ENCODE measurements around the gene GH2.

GH2 gene

DNA sequence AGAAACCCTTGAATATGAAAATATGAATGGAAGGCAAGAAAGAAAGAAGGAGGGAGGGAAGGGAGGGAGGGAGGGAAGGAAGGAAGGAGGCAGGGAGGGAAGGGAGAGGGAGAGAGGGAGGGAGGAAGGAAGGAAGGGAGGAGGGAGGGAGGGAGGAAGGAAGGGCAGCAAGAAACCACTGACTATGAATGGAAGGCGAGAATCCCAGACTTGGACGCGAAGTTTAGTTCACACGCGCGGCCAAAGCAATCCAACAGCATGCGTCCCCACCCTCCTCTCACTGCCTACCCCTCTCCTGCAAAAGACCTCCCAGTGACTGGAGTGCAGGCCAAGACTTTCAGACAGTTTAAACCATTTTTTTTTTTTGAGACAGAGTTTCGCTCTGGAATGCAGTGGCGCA, 31.3 kb downstream of the GH2 start:
- no peak overlapping the region for H3K9ac ChIP-seq (ENCODE audit: low read length)
- no peaks in the 10 kb centered on the region for H3K79me1 ChIP-seq (ENCODE audit: low read length)
- H3K4ac ChIP-seq (ENCODE audit: low read depth, low read length), result no peak overlapping the region
- H3K27me3 ChIP-seq (ENCODE audit: insufficient read depth, low read length, poor library complexity), result no peaks in the 10 kb centered on the region
- H4K5ac ChIP-seq (ENCODE audit: low read length), result no peak overlapping the region
- H3K27ac ChIP-seq (ENCODE audit: low read depth, low read length), result no peak overlapping the region
- DNase-seq, result no peak
- H3K18ac ChIP-seq (ENCODE audit: low read length), result no peak overlapping the region
- H2BK15ac ChIP-seq (replicated peaks; ENCODE audit: low read depth), result no peak overlapping the region
- H2AK5ac ChIP-seq (ENCODE audit: low read length), result no peak overlapping the region
- no peak overlapping the region for H2BK120ac ChIP-seq (ENCODE audit: low read depth, low read length)
- no peak overlapping the region for H3K4me2 ChIP-seq (ENCODE audit: low read length)
- H4K8ac ChIP-seq (ENCODE audit: low read depth, low read length), result no peak overlapping the region
- no peak overlapping the region for H3K56ac ChIP-seq (ENCODE audit: low read length)
- no peak overlapping the region for H3K23ac ChIP-seq (ENCODE audit: low read length)
- no peak overlapping the region for H2BK5ac ChIP-seq (ENCODE audit: low read length)
- H3K4me1 ChIP-seq (ENCODE audit: control insufficient read depth, low read depth, low read length), result no peaks in the 10 kb centered on the region
- no CpG with 5 or more reads among the region's 9 CpGs for WGBS (ENCODE audit: extremely low coverage, insufficient coverage, low lambda C conversion rate)
- H3K4me3 ChIP-seq (ENCODE audit: low read length), result no peak overlapping the region
- no peaks in the 10 kb centered on the region for H3K79me2 ChIP-seq (ENCODE audit: control insufficient read depth, insufficient read depth, low read length)
- H3K36me3 ChIP-seq (ENCODE audit: control insufficient read depth, insufficient read depth, low read length), result no peaks in the 10 kb centered on the region

DNA sequence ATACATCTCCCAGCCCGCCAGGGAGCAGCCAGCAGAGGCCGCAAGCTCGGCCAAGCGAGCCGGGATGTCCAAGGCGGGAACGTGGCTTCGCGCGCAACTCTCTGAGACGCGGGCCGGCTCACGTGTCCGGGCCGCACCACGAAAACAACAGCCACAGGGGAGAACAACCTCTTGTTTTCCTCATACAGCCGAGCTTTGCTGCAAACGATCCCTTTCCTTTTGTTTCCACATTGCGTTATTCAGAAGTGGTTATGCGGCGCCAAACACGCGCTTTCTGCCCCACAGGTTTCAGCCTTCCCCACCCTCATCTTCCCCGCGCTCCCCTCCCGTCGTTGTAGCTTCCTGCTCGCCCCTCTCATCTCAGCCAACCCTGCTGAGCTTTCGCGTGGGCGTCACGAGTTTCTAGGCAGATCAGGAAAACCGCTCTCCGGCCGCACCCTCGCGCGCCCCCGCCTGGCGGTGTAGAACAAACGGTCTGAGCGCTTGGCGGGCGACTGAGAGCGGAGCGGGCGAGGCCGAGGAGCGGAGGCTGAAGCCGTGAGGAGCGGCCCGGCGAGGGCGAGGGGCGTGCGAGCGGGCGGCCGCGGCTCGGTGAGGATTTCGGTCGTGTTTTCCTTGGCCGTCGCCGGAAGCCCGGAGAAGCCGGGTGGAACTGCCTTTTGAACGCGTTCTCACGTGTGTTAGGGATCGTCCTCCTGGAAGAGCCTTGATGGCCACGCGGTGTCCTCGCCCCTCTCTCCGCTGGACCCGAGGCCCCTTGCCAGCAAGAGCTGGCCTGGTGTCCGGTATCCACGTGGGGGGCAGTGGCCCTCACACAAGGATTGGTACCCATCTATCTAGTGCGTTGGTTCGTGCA, 32.7 kb downstream of the GH2 start:
- peak; percentile 97 for DNase-seq
- H3K9ac ChIP-seq (ENCODE audit: low read length), result peak overlapping the region; percentile 25

DNA sequence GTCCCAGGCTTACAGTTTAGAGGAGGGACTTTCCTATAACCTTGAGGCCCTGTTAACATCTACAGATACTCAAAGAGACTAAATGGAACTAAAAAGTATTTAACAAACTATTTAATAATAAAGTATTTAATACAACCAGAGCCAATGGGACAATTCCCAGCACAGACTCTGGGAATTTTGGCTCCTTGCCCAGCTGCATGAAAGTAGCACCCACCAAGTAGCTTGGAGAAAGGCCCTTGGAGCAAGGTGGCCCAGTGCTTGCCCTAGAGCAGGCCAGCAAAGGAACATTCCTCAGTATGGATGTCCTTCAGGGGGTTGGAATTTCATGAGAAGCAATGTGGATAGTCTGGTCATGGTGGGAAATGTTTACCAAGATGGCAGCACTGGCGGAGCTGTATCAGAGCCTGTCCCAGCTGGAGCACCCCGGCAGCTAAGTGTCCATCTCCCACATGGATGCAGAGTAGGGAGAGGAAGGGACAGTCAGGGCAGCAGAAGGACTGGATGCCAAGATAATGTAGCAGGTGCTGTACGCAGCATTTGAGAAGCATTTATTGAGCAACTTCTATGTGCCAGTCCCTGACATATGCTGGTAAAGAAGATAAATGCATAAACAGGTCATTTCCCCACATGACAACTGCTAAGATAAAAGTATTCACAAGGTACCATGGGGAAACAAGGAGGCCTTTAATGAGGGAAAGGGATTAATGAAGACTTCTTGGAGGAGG, 34.1 kb downstream of the GH2 start:
- Histone ChIP-seq H3K56ac (ENCODE audit: low read length) (no peak overlapping the region), H4K5ac (ENCODE audit: low read length) (no peak overlapping the region), H3K79me2 (ENCODE audit: control insufficient read depth, insufficient read depth, low read length) (no peaks in the 10 kb centered on the region), H2BK5ac (ENCODE audit: low read length) (no peak overlapping the region), H3K18ac (ENCODE audit: low read length) (no peak overlapping the region), H3K4me1 (ENCODE audit: control insufficient read depth, low read depth, low read length) (no peaks in the 10 kb centered on the region), H2BK120ac (ENCODE audit: low read depth, low read length) (no peak overlapping the region), H3K9ac (ENCODE audit: low read length) (no peak overlapping the region), H3K36me3 (ENCODE audit: control insufficient read depth, insufficient read depth, low read length) (no peaks in the 10 kb centered on the region), H3K4me3 (ENCODE audit: low read length) (no peak overlapping the region), H4K8ac (ENCODE audit: low read depth, low read length) (no peak overlapping the region), H3K4me2 (ENCODE audit: low read length) (no peak overlapping the region), H3K23ac (ENCODE audit: low read length) (no peak overlapping the region), H3K79me1 (ENCODE audit: low read length) (no peaks in the 10 kb centered on the region), H3K4ac (ENCODE audit: low read depth, low read length) (no peak overlapping the region), H3K27me3 (ENCODE audit: insufficient read depth, low read length, poor library complexity) (no peaks in the 10 kb centered on the region), H3K27ac (ENCODE audit: low read depth, low read length) (no peak overlapping the region), H2AK5ac (ENCODE audit: low read length) (no peak overlapping the region), H2BK15ac (replicated peaks; ENCODE audit: low read depth) (no peak overlapping the region)
- WGBS (ENCODE audit: extremely low coverage, insufficient coverage, low lambda C conversion rate), result no CpG with 5 or more reads among the region's 3 CpGs
- DNase-seq, result no peak

More for the DNA sequence above, 32.7 kb downstream of the GH2 start:
- Histone ChIP-seq H3K27ac (ENCODE audit: low read depth, low read length) (no peak overlapping the region), H3K56ac (ENCODE audit: low read length) (peak overlapping the region; percentile 73), H3K4ac (ENCODE audit: low read depth, low read length) (no peak overlapping the region), H3K18ac (ENCODE audit: low read length) (no peak overlapping the region), H3K4me3 (ENCODE audit: low read length) (no peak overlapping the region), H3K79me2 (ENCODE audit: control insufficient read depth, insufficient read depth, low read length) (no peaks in the 10 kb centered on the region), H3K4me1 (ENCODE audit: control insufficient read depth, low read depth, low read length) (no peaks in the 10 kb centered on the region), H3K27me3 (ENCODE audit: insufficient read depth, low read length, poor library complexity) (no peaks in the 10 kb centered on the region), H2BK15ac (replicated peaks; ENCODE audit: low read depth) (no peak overlapping the region), H2BK120ac (ENCODE audit: low read depth, low read length) (no peak overlapping the region), H3K4me2 (ENCODE audit: low read length) (no peak overlapping the region), H3K23ac (ENCODE audit: low read length) (no peak overlapping the region), H2BK5ac (ENCODE audit: low read length) (no peak overlapping the region), H3K36me3 (ENCODE audit: control insufficient read depth, insufficient read depth, low read length) (no peaks in the 10 kb centered on the region), H2AK5ac (ENCODE audit: low read length) (no peak overlapping the region), H4K5ac (ENCODE audit: low read length) (no peak overlapping the region), H3K79me1 (ENCODE audit: low read length) (no peaks in the 10 kb centered on the region), H4K8ac (ENCODE audit: low read depth, low read length) (no peak overlapping the region)
- whole genome bisulfite sequencing (ENCODE audit: extremely low coverage, insufficient coverage, low lambda C conversion rate), result no CpG with 5 or more reads among the region's 82 CpGs

DNA sequence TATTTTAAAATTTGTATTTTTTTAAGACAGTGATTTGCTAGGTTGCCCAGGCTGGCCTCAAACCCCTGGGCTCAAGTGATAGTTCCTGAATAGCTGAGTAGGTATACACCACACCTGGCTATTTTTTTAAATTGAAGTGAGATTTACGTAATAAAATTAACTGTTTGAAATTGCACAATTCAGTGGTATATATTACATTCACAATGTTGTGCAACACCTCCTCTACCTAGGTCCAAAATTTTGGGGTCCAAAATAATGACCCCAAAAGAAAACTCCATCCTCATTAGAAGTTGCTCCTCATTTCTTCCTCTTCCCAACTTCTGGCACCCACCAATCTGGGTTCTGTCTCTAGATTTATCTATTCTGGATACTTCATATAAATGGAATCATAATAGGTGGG, 36.2 kb downstream of the GH2 start:
- Histone ChIP-seq H2BK120ac (ENCODE audit: low read depth, low read length) (no peak overlapping the region), H3K4me1 (ENCODE audit: control insufficient read depth, low read depth, low read length) (peaks cover 5% of the 10 kb centered on the region), H4K8ac (ENCODE audit: low read depth, low read length) (no peak overlapping the region), H3K4ac (ENCODE audit: low read depth, low read length) (no peak overlapping the region), H2BK5ac (ENCODE audit: low read length) (no peak overlapping the region), H3K36me3 (ENCODE audit: control insufficient read depth, insufficient read depth, low read length) (no peaks in the 10 kb centered on the region), H2BK15ac (replicated peaks; ENCODE audit: low read depth) (no peak overlapping the region), H3K79me1 (ENCODE audit: low read length) (peaks cover 12% of the 10 kb centered on the region), H3K79me2 (ENCODE audit: control insufficient read depth, insufficient read depth, low read length) (peaks cover 17% of the 10 kb centered on the region), H2AK5ac (ENCODE audit: low read length) (no peak overlapping the region), H3K27me3 (ENCODE audit: insufficient read depth, low read length, poor library complexity) (no peaks in the 10 kb centered on the region), H3K9ac (ENCODE audit: low read length) (no peak overlapping the region), H3K23ac (ENCODE audit: low read length) (no peak overlapping the region), H4K5ac (ENCODE audit: low read length) (no peak overlapping the region), H3K4me3 (ENCODE audit: low read length) (no peak overlapping the region), H3K4me2 (ENCODE audit: low read length) (no peak overlapping the region), H3K56ac (ENCODE audit: low read length) (no peak overlapping the region), H3K27ac (ENCODE audit: low read depth, low read length) (no peak overlapping the region), H3K18ac (ENCODE audit: low read length) (no peak overlapping the region)
- WGBS (ENCODE audit: extremely low coverage, insufficient coverage, low lambda C conversion rate), result no CpG with 5 or more reads among the region's 1 CpG
- no peak for DNase-seq

DNA sequence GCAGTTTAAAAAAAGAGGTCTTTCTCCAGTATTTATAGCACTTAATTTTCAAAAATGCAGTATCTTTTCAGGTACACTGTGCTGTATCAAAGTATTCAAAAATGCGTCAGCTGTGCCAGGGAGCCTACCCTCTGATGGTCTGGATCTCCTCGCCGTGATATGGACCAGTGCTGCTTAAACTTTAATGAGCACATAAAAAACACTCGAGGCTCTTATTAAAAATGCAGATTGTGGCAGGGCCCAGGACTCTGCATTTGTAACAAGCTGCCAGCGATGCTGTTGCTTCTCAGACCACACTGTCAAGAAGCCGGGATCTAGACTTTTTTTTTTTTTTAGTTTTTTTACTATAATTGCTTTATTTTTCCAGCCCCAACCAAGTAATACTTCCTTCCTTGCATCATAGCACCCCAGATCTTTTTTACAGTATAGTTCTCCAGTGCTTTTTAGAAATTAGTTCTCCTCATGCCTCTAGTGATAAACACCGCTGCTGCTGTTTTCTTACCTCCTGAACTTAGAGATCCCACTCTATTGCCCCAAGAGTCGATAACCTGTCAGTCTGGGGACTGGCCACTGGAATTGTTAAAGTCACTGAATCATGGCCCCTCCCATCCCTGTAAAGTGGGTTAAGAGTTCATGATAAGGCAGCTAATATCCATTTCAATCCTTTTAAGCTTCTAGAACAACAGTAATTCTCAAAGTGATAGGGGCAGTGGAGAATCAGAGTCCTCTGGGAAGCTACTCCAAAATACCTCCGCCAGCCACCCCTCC, 37.6 kb downstream of the GH2 start:
- Histone ChIP-seq H3K9ac (ENCODE audit: low read length) (no peak overlapping the region), H4K8ac (ENCODE audit: low read depth, low read length) (no peak overlapping the region), H2BK5ac (ENCODE audit: low read length) (no peak overlapping the region), H3K27ac (ENCODE audit: low read depth, low read length) (no peak overlapping the region), H3K23ac (ENCODE audit: low read length) (no peak overlapping the region), H2AK5ac (ENCODE audit: low read length) (no peak overlapping the region), H3K4me1 (ENCODE audit: control insufficient read depth, low read depth, low read length) (peaks cover 5% of the 10 kb centered on the region), H3K79me1 (ENCODE audit: low read length) (peaks cover 14% of the 10 kb centered on the region), H3K27me3 (ENCODE audit: insufficient read depth, low read length, poor library complexity) (no peaks in the 10 kb centered on the region), H3K4me2 (ENCODE audit: low read length) (no peak overlapping the region), H4K5ac (ENCODE audit: low read length) (no peak overlapping the region), H3K36me3 (ENCODE audit: control insufficient read depth, insufficient read depth, low read length) (no peaks in the 10 kb centered on the region), H2BK15ac (replicated peaks; ENCODE audit: low read depth) (no peak overlapping the region), H3K4ac (ENCODE audit: low read depth, low read length) (no peak overlapping the region), H2BK120ac (ENCODE audit: low read depth, low read length) (no peak overlapping the region), H3K4me3 (ENCODE audit: low read length) (no peak overlapping the region), H3K79me2 (ENCODE audit: control insufficient read depth, insufficient read depth, low read length) (peaks cover 21% of the 10 kb centered on the region), H3K56ac (ENCODE audit: low read length) (no peak overlapping the region), H3K18ac (ENCODE audit: low read length) (no peak overlapping the region)
- DNase-seq, result no peak
- WGBS (ENCODE audit: extremely low coverage, insufficient coverage, low lambda C conversion rate), result no CpG with 5 or more reads among the region's 9 CpGs
